HG02623 (cell line): ENCODE measurements around the gene VSIG8.

ENCODE experiments used
- ATAC-seq: cut with Tn5 transposase; IDR thresholded peaks from one replicate; pipeline ENCODE4 v1.9.1; 2021; ENCODE audit warnings: moderate library complexity; ENCODE audit not compliant: unreplicated experiment

The VSIG8 gene

DNA sequence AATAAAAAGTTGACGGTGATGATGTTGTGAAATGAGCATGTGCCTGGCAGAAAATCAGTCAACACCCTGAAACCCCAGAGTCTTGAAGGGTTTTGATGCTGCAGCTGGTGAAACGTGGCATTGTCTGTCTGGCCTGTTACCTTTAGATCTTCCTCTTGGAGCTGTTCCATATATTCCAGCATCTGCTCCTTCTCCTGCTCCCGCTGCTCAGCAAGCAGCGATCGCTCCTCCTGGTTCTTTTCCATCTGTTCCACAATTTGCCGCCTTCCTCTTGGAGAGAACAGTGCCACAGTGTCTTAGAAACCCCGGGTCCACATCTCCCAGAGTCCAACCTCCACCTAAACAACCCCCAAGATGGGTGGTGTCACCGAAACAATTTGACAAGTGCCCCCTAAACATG lies 21.8 kb upstream of the VSIG8 start:
- no peak for ATAC-seq

GRCh38 chr1:159883134-159883533 lies 20.7 kb upstream of the VSIG8 start:
- ATAC-seq = no peak

DNA sequence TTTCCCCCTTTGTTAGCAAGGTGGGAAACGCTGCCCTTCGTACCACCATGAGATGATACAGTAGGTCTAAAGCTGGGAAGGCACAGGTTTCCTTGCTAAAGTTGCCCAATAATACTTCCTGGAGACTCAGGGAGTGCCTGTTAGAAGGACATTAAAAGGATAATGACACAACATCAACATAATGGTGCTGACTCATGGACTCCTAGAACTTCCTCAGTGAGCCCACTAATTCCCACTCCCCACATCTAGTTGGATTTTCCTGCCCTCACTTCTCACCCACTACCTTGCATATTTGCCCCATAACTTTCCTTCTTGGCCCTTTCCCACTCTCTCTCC lies 20.0 kb upstream of the VSIG8 start:
- no peak for ATAC-seq

DNA sequence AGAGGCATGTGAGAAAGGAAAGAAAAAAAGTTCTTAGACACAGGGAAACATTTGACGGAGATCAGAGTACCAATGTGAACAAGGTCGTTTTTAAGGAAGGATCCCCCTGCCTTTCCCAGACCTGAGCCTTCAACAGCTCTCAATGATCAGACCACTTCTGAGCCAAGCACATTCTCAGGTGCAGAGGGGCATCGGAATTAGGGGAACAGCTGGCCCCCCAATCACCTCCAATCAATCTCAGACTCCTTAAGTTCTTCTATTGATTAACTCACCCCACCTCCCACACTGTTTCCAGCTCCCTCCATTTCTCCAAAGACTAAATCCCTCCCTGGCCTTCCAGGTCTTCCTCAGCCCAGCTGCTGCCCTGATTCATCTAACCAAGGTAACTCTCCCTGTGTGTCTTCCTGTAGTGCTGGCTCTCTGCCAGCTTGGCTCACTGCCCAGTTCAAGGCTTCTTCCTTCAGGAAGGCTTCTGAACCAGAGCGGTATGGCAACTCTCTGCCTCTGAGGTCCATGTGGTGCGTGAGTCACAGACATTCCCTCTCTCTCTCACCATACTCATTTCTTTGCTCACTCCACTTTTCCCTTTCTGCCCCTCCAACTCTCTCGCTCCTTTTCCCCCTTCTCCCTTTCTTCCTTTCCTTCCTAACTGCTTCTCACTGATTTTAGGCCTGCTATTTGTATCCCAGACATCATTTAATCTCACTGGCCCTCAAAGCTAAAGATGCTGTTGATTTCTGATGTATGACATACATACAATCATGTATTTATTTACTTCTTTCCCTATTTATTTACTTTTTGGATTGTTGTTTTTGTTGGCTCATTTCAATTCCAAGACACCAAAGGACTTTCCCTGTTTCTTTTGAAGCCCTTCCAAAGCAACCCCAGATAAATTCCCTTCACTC lies 19.4 kb upstream of the VSIG8 start:
- no peak for ATAC-seq

DNA sequence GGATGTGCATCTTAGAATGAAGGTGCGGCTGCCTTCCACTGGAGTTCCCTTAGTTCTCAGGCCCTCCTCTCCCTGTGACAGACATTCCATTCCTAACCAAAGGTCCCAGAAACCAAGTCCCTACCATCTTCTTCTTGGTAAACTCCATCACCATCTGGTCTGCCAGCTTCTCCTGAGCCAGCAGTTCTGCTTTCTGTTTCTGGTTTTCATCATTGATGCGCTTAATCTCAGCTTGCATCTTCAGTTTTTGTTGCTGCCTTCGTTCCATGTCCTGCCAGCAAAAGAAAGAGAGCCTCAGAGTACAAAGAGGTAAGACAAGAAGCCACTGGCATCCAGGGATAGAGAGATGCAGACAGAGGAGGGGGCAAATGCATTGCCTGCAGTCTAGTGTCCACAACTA lies 18.0 kb upstream of the VSIG8 start:
- no peak for ATAC-seq

- ATAC-seq = no peak
Measured at GRCh38 chr1:159879977-159880376, 17.5 kb upstream of the VSIG8 start.

- ATAC-seq = no peak
Measured at GRCh38 chr1:159879136-159879535, 16.7 kb upstream of the VSIG8 start.

GRCh38 chr1:159877695-159878444 lies 15.4 kb upstream of the VSIG8 start:
- no peak for ATAC-seq

- no peak for ATAC-seq
Measured at GRCh38 chr1:159873530-159874143, 11.2 kb upstream of the VSIG8 start.

- no peak for ATAC-seq
Measured at GRCh38 chr1:159872891-159873290, 10.4 kb upstream of the VSIG8 start.

DNA sequence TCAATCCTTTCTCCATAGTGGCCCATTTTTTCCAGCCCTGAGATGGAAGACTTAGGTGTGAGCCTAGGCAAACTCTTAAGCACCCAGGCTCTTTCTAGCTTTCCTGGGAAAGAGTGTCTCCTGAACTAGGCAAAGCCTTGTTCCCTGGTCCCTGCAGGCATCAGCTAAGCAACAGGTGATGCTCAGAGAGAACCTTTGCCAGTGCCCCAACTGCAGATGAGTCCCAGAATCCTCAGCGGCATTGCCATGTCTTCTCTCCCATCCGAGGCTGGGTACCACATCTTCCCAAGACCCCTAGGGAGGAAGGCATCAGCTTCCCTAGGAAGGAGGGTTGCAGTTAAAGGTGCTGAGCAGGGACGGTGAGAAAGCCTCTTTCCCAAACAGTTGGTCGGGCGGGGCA lies 8.2 kb upstream of the VSIG8 start:
- ATAC-seq = no peak

- ATAC-seq = no peak
Measured at GRCh38 chr1:159869607-159870006, 7.2 kb upstream of the VSIG8 start.

DNA sequence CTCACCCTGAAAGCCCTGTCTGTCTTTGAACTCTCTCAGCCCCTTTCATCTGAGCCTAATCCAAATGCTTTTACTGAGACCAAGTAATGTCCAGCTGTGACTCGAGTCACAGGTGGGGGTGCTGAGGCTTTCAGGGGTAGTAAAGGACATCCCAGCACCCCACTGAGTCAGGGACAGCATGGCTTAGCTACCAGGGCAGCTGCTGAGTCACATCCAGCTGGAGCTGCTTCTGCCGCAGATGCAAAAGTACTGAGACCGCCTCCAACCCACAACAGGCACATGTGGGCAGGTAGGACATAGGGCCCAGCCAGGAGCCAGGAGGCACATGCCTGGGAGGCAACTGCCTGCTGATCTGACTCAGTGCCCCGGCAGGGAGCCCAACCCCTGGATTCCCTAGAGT lies 6.7 kb upstream of the VSIG8 start:
- ATAC-seq = no peak

DNA sequence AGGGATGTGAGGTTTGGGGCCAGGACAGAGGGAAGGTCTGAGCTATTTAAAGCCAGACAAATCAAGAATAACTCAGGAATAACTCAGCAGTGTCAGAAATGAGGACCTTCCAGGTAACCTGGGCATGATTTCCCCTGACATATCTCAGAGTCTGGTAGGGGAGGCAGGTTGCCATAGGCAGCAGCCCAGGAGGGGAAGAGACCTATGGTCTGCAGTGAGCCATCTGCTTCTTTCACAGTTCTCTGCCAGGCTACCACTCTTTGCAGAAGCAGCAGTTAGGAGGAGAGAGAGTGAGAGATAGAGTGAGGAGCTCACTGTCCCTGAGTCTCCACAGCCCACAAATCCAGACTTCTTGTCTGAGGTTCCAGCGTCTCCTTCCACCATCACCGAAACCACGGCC lies 6.3 kb upstream of the VSIG8 start:
- ATAC-seq = no peak

- no peak for ATAC-seq
Measured at GRCh38 chr1:159867664-159868026, 5.2 kb upstream of the VSIG8 start.

DNA sequence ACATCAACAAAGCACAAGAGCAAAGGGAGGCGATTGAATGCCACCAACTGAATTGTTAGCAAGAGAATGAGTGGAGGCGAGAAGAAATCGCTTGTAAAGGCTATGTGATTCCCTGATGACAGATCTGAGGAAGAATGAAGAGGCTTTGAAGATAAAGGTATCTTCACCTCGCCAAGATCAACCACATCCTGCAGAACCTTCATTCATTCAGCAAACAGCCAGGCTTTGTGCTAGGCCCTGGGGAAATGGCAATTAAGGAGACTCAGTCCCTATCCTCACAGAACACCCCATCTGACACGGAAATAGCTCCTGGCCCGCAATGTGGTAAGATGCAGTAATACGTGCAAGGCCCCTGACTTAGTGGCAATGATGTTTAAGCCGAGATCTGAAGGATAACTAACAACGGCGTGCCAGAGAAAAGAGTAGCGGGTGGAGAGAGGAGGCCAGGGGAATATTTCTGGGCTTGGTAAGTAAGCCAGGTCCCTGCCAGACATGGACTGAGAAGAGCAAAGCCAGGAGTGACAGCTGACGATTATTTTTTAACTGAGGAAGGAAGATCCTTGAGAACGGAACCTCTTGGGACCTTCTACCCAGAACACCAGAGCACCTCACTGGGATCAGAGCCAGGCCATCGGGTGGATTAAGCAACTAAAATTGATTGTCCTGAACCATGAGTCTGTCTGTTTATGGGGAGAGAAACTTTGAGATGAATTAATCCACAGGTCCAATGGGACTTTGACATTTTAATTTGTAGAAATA lies 4.6 kb upstream of the VSIG8 start:
- ATAC-seq = no peak

DNA sequence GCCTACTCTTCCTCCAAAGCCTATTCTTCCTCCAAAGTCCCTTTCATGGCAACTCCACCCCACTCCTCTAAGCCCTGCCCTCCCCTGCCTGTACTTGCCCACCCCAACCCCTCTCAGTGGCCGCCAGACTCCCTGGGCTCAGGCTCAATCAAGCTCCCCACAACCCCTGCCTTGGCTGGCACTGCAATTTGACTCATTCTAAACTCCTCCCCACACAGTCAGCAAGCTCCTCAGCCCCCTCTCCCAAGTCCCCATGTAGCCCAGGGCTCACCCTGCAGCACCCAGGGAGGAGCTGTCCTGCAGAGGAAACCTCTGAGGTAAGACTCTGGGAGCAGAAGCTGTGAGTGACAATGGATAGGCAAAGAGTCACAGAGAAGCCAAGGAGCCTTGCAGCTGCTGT lies 3.6 kb upstream of the VSIG8 start:
- no peak for ATAC-seq

DNA sequence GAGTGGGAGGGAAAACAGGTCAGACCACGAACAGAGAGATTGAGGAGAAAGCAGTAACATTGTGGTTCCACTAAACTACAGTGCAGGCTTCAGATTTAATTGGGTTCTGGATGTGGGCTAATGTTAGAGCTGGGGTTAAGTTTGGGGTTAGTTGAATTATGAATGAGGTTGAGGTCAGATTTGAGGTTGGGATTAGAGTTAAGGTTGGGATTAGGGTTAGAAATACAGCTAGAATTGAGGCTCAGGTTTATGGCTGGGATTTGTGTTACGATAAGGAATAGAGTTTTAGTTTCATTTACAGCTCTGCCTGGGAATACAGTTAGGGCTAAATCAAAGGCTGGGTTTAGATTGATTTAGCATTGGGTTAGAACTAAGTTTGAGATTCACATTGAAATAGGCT lies 1.8 kb upstream of the VSIG8 start:
- ATAC-seq = no peak

DNA sequence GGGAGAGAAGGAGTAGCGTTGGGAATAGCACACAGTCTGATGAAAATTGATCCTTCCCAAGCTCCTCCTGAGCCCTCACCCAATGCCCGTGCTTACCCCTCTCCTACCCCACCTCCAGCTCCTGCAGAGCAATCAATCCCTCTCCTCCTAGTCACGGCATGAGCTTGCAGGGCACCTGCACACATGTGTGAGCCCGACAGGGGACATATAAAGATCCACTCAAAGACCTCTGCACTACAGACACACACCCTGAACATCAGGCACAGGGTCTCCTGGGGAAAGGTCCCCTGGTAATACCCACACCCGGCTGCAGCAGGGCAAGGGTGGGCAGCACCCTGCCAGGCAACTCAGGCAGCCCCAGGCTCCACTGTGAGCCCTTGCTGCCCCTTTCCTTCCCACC lies 426 bp downstream of the VSIG8 start:
- ATAC-seq = no peak

DNA sequence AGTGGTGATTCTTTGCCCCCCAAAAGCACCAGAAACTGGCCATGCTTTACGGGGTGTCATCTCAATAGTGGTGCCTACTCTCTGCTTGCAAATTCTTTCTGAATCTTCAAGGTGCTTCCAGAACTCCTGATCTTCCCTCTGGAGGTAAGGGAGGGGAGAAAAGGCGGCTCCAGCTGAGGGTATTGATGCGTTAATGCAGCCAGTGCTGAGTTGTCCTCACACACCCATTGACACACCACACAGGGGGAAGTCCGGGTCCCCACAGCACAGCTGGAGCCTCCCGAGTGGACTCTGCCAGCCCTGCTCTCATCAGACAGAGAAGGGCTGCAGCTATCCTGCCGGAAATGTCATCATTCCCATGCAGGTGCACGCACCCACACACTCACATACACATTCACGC lies 1.2 kb downstream of the VSIG8 start:
- no peak for ATAC-seq

DNA sequence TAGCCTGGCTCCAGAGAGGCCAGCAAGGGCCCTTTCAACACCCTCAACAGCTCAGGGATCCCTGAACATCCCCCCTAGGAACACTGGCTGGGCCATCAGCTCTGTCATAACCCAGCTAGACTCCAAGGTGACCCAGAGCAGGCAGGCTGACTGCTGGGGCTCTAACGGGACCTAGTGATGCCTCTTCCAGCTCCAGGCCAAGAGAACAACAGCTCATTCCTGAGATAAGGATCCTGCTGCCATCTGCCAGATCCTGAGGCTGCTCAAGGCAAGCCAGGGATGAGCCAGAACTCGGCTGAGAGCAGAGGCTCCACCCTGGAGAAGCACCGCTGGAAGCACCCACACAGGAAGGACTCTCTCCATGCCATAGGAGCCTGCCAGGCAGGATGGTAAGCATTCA lies 2.0 kb downstream of the VSIG8 start:
- ATAC-seq = no peak
